22Rv1 (cell line): Measurements from ENCODE around the gene TPI1.

ENCODE experiments used
- H3K27ac ChIP-seq: fragments of 450-650 bp; 2 replicates; pipeline ENCODE4 v1.5.1; 2017
- ZFX ChIP-seq: fragments of 450-650 bp; IDR thresholded peaks from 2 replicates; pipeline ENCODE4 v1.6.1; 2017; ENCODE audit warnings: antibody characterized with exemption, borderline replicate concordance
- TF ChIP-seq, protein P1 (sequence below): fragments of 450-650 bp; IDR thresholded peaks from 2 replicates; pipeline ENCODE4 v1.5.1; 2017; ENCODE audit warnings: mild to moderate bottlenecking

TPI1 gene

DNA sequence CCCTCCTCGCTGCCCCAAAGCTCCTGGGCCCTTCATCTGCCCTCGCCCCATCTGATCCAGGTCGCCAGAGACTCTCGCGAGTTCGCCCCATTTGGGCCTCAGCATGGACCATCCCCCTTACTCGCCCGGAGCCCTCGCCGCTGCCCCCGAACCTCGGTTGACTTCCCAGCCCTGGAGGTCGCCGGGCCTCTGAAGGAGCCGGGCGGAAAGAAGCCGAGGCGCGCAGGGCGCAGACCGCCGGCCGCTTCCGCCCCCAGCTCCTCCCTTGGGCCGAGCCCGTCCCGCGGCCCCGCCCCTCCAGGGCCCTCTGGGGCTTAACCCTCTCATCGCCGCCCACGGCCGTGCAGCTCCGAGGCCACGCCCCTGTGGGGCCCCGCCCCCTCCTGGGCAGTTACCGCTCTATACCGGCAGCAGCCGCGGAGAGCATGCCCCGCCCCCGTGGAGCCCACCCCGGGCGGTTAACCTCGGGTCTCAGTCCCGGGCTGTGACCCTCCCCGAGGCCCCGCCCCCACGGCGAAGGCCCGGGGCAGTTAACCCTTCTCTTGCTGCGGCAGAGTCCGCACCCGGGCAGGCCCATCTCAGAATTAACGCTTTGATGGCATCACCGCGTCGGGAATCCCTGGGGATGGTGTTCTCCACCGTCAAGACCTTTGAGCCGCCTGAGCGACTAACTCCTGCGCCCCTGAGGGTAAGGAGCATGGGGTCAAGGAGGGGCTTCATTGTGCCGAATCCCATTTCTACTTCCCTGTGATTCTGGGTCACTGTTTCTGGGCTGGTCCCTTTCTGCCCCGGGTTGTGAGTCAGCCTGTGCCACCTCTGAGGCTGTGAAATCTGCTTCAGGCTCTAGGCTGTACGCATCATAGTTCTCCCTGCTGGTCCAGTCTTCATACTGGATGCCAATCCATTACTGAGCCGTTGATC lies 6.0 kb downstream of the TPI1 start, which contains the start of gene SPSB2:
SPSB2 (minus strand) TSS at position 210 of the 921 bp plus-strand sequence. CDS start 402 bp downstream, outside the sequence.
- TF ChIP-seq, protein P1, sequence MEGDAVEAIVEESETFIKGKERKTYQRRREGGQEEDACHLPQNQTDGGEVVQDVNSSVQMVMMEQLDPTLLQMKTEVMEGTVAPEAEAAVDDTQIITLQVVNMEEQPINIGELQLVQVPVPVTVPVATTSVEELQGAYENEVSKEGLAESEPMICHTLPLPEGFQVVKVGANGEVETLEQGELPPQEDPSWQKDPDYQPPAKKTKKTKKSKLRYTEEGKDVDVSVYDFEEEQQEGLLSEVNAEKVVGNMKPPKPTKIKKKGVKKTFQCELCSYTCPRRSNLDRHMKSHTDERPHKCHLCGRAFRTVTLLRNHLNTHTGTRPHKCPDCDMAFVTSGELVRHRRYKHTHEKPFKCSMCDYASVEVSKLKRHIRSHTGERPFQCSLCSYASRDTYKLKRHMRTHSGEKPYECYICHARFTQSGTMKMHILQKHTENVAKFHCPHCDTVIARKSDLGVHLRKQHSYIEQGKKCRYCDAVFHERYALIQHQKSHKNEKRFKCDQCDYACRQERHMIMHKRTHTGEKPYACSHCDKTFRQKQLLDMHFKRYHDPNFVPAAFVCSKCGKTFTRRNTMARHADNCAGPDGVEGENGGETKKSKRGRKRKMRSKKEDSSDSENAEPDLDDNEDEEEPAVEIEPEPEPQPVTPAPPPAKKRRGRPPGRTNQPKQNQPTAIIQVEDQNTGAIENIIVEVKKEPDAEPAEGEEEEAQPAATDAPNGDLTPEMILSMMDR, result no peak
- TF ChIP-seq ZFX, result no peak
- peak within 1 kb of the TSS; percentile 99 for H3K27ac ChIP-seq

- peak overlapping the region; percentile 99 for H3K27ac ChIP-seq
These were observed 6.7 kb downstream of the TPI1 start for GRCh38 chr12:6874015-6874368.

DNA sequence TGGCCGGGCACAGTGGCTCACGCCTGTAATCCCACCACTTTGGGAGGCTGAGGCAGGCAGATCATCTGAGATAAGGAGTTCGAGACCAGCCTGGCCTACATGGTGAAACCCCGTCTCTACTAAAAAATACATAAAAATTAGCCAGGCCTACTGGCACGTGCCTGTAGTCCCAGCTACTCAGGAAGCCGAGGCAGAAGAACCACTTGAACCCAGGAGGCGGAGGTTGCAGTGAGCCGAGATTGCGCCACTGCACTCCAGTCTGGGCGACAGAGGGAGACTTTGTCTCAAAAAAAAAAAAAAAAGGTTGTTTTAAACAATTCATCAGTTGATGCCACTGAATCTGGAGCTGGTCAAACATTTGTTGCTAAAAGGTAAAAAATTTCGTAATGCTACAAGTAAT lies 12.5 kb downstream of the TPI1 start:
- H3K27ac ChIP-seq, result peak overlapping the region; percentile 70

DNA sequence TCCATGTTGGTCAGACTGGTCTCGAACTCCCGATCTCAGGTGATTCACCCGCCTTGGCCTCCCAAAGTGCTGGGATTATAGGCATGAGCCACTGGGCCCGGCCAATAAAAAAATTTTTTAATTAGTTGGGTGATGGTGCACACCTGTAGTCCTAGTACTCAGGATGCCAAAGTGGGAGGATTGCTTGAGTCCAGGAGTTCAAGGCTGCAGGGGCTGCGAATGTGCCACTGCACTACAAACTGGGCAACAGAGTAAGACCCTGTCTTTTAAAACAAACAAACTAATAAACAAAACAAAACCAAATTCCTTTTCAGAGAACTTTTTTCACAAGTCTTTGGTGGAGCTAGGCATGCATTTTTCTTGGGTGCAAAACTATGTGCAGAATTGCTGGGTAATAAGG lies 15.9 kb downstream of the TPI1 start:
- H3K27ac ChIP-seq, result no peak overlapping the region
- TF ChIP-seq, protein P1, result no peak
- TF ChIP-seq ZFX, result no peak

DNA sequence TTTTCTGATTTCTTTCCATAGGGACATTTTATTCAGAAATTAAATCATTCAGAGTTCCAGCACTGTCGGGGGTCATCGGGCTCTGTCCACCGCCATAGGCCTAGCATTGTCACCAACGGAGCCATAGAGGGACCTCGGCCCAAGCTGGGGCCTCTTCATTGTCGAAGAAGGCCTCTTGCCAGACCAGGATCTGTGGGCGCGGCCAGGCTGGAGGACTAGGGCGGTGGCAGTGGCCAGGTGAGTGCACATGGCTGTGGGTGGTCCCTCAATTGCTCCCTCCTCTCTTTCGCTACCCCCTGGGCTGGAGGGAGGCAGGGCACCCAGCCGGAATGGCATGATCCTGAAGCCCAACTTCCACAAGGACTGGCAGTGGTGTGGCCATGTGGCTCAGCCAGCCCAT lies 16.4 kb downstream of the TPI1 start:
- no peak for TF ChIP-seq ZFX
- TF ChIP-seq, protein P1, result no peak
- no peak overlapping the region for H3K27ac ChIP-seq

DNA sequence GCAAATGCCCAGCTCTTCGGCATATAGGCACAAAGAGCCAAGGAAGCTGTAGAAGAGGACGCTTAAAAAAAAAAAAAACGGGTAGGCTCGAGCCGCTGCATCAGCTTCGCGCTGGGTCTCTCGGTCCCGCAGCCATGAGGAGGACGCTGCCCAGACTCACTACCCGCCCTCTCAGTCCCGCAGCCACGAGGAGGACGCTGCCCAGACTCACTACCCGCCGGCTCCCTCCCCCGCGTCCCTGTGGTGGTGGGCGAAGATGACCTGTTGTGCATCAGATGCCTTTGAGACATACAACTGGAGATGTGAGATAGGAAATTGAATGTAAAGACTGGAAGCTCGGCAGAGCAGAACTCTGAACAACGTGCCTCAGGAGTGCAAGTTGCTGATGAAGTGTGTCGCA lies 17.2 kb downstream of the TPI1 start:
- H3K27ac ChIP-seq, result no peak overlapping the region
- TF ChIP-seq, protein P1, result no peak
- TF ChIP-seq ZFX, result no peak

DNA sequence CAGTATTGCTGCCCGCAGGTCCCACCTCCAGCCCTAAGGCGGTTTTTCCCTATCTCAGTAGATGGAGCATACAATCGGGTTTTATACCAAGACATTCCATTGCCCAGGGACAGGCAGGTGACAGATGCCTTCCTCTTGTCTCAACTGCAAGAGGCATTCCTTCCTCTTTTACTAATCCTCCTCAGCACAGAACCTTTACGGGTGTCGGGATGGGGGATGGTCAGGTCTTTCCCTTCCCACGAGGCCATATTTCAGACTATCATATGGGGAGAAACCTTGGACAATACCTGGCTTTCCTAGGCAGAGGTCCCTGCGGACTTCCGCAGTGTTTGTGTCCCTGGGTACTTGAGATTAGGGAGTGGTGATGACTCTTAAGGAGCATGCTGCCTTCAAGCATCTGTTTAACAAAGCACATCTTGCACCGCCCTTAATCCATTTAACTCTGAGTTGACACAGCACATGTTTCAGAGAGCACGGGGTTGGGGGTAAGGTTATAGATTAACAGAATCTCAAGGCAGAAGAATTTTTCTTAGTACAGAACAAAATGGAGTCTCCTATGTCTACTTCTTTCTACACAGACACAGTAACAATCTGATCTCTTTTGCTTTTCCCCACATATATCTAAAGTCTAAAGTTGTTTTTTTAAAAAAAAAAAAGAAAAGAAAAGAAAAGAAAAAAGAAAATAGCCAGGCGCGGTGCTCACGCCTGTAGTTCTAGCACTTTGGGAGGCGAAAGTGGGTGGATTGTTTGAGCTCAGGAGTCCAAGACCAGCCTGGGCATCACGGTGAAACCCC lies 19.1 kb downstream of the TPI1 start:
- peak overlapping the region; percentile 94 for H3K27ac ChIP-seq

GRCh38 chr12:6887460-6887859 lies 20.1 kb downstream of the TPI1 start:
- H3K27ac ChIP-seq, result peak overlapping the region; percentile 94
- TF ChIP-seq ZFX, result no peak
- TF ChIP-seq, protein P1, result no peak
